H1 (cell line): ENCODE data around the gene IGF1. TPM values are rescaled to one million over a fixed set of nuclear protein-coding genes. Genes with fewer than 3 reads are reported as not detected.
A peak's percentile ranks its signal among the peaks of the same experiment; 100 is the strongest.

Experiments
- CTCF ChIA-PET: fragments of 300-600 bp; sonication (Branson Sonifier 250); formaldehyde crosslinking; loops from one replicate; lab custom pipeline; 2021; ENCODE audit not compliant: partially characterized antibody; lab: Charles Lee
- POLR2A ChIA-PET: fragments of 300-600 bp; sonication (Branson Sonifier 250); formaldehyde crosslinking; loops from one replicate; lab custom pipeline; 2021; ENCODE audit warnings: inconsistent platforms; ENCODE audit not compliant: partially characterized antibody; lab: Charles Lee
- DNase-seq, 2 experiments: peaks; one replicate each; pipeline versions ENCODE4 v3.0.0 to v3.0.0-alpha.2; 2010 to 2022; ENCODE audit warnings: low spot score in 2 of 2, low read depth in 1 of 2, mixed read lengths in 1 of 2
- FAIRE-seq: peaks from 2 replicates; lab custom pipeline; 2011; peaks lifted over from hg19 to GRCh38; lab: Jason Lieb, UNC
- H2AFZ ChIP-seq: 2 replicates; pipeline ENCODE4 v1.8.1; 2012; ENCODE audit warnings: low read length, inconsistent platforms
- H2AK5ac ChIP-seq: 2 replicates; pipeline ENCODE4 v1.6.1; 2013; ENCODE audit warnings: low read depth, low read length
- H2BK120ac ChIP-seq: replicated peaks from 2 replicates; pipeline ENCODE3; 2013; ENCODE audit warnings: low read depth, low read length, inconsistent platforms
- H2BK12ac ChIP-seq: 2 replicates; pipeline ENCODE4 v1.6.1; 2013; ENCODE audit warnings: low read depth, low read length
- H2BK15ac ChIP-seq: 2 replicates; pipeline ENCODE4 v1.6.1; 2013; ENCODE audit warnings: low read length
- H2BK20ac ChIP-seq: 2 replicates; pipeline ENCODE4 v1.6.1; 2013; ENCODE audit warnings: low read length
- H2BK5ac ChIP-seq: 2 replicates; pipeline ENCODE4 v1.6.1; 2013; ENCODE audit warnings: low read depth, low read length
- H3K14ac ChIP-seq: 2 replicates; pipeline ENCODE4 v1.6.1; 2013; ENCODE audit warnings: inconsistent platforms; ENCODE audit not compliant: insufficient read length
- H3K18ac ChIP-seq: 2 replicates; pipeline ENCODE4 v1.6.1; 2013; ENCODE audit warnings: low read length; ENCODE audit errors: extremely low read depth
- H3K23ac ChIP-seq: 2 replicates; pipeline ENCODE4 v1.6.1; 2013; ENCODE audit warnings: inconsistent platforms; ENCODE audit not compliant: insufficient read length
- H3K23me2 ChIP-seq: 2 replicates; pipeline ENCODE4 v1.6.1; 2013; ENCODE audit warnings: low read depth, low read length
- H3K27ac ChIP-seq: 2 replicates; pipeline ENCODE4 v1.6.1; 2011; ENCODE audit warnings: low read depth, low read length, inconsistent platforms
- H3K27me3 ChIP-seq, 4 experiments: replicated peaks in 1 of 4; 1 replicate in 1 of 4; 2 replicates in 3 of 4; pipeline versions ENCODE4 v1.6.1 to v1.8.1; 2011 to 2013; ENCODE audit warnings: low read length in 3 of 4, mild to moderate bottlenecking in 3 of 4, inconsistent platforms in 2 of 4, mixed read lengths in 2 of 4, moderate library complexity in 1 of 4; ENCODE audit not compliant: control insufficient read depth in 3 of 4, insufficient read depth in 3 of 4; ENCODE audit errors: extremely low read depth in 1 of 4
- H3K36me3 ChIP-seq, 4 experiments: 2 replicates each; pipeline versions ENCODE4 v1.6.1 to v1.8.1; 2011 to 2013; ENCODE audit warnings: mild to moderate bottlenecking in 4 of 4, low read length in 3 of 4, moderate library complexity in 2 of 4, control low read depth in 1 of 4, inconsistent platforms in 1 of 4; ENCODE audit not compliant: insufficient read depth in 4 of 4, control insufficient read depth in 2 of 4
- H3K4ac ChIP-seq: replicated peaks from 2 replicates; pipeline ENCODE3; 2013; ENCODE audit warnings: low read length, low read depth, mixed read lengths, inconsistent platforms; ENCODE audit not compliant: insufficient read length
- H3K4me1 ChIP-seq, 4 experiments: replicated peaks in 1 of 4; 1 replicate in 1 of 4; 2 replicates in 3 of 4; pipeline versions ENCODE4 v1.6.1 to v1.8.1; 2011 to 2013; ENCODE audit warnings: low read length in 3 of 4, inconsistent platforms in 2 of 4, mixed read lengths in 1 of 4; ENCODE audit not compliant: insufficient read depth in 4 of 4, control insufficient read depth in 3 of 4
- H3K4me2 ChIP-seq, 2 experiments: 2 replicates each; pipeline versions ENCODE4 v1.6.1 to v1.8.1; 2011 to 2013; ENCODE audit warnings: low read depth in 2 of 2, low read length in 2 of 2, control low read depth in 1 of 2, inconsistent platforms in 1 of 2, mild to moderate bottlenecking in 1 of 2; ENCODE audit not compliant: insufficient read depth in 1 of 2
- H3K4me3 ChIP-seq, 4 experiments: fragments of 200-600, 300-600 bp in 1 of 4; sonication (generic), shearing (Covaris generic), sonication (Bioruptor Twin) in 1 of 4; 2 replicates each; pipeline versions ENCODE4 v1.5.1 to v1.8.1; 2011 to 2016; ENCODE audit warnings: low read length in 4 of 4, low read depth in 3 of 4, control low read depth in 2 of 4, inconsistent platforms in 2 of 4, mild to moderate bottlenecking in 2 of 4, mixed read lengths in 1 of 4, moderate library complexity in 1 of 4; ENCODE audit not compliant: insufficient read depth in 2 of 4; ENCODE audit errors: extremely low read depth in 1 of 4
- H3K56ac ChIP-seq: replicated peaks from 2 replicates; pipeline ENCODE3; 2013; ENCODE audit warnings: low read depth, mild to moderate bottlenecking, mixed read lengths, low read length, inconsistent platforms; ENCODE audit not compliant: insufficient read length
- H3K79me1 ChIP-seq: 2 replicates; pipeline ENCODE4 v1.6.1; 2013; ENCODE audit warnings: low read depth, low read length, control low read depth
- H3K79me2 ChIP-seq, 2 experiments: 2 replicates each; pipeline versions ENCODE4 v1.6.1 to v1.8.1; 2012 to 2013; ENCODE audit warnings: low read length in 2 of 2, mild to moderate bottlenecking in 2 of 2, inconsistent platforms in 1 of 2; ENCODE audit not compliant: insufficient read depth in 2 of 2, control insufficient read depth in 1 of 2
- H3K9ac ChIP-seq, 4 experiments: replicated peaks in 1 of 4; 1 replicate in 1 of 4; 2 replicates in 3 of 4; pipeline versions ENCODE4 v1.6.1 to v1.8.1; 2011 to 2013; ENCODE audit warnings: low read depth in 3 of 4, low read length in 3 of 4, control low read depth in 2 of 4, mild to moderate bottlenecking in 2 of 4, moderate library complexity in 2 of 4, inconsistent platforms in 1 of 4; ENCODE audit errors: extremely low read depth in 1 of 4
- H3K9me3 ChIP-seq, 2 experiments: 2 replicates each; pipeline versions ENCODE4 v1.6.1 to v1.8.1; 2012 to 2013; ENCODE audit warnings: mild to moderate bottlenecking in 2 of 2, moderate library complexity in 2 of 2, control low read depth in 1 of 2, inconsistent platforms in 1 of 2, low read depth in 1 of 2, low read length in 1 of 2, mixed read lengths in 1 of 2; ENCODE audit not compliant: insufficient read depth in 2 of 2
- H4K20me1 ChIP-seq, 2 experiments: replicated peaks in 1 of 2; 2 replicates each; pipeline versions ENCODE3 to v1.8.1; 2011 to 2013; ENCODE audit warnings: inconsistent platforms in 2 of 2, low read length in 2 of 2, mild to moderate bottlenecking in 1 of 2; ENCODE audit not compliant: insufficient read depth in 2 of 2, control insufficient read depth in 1 of 2
- H4K5ac ChIP-seq: 2 replicates; pipeline ENCODE4 v1.6.1; 2013; ENCODE audit warnings: low read length, low read depth, mixed read lengths, inconsistent platforms; ENCODE audit not compliant: insufficient read length
- H4K8ac ChIP-seq: 2 replicates; pipeline ENCODE4 v1.8.0; 2013; ENCODE audit warnings: mild to moderate bottlenecking, moderate library complexity, low read length, inconsistent platforms; ENCODE audit not compliant: insufficient read depth; ENCODE audit errors: extremely low read depth
- H4K91ac ChIP-seq: replicated peaks from 2 replicates; pipeline ENCODE3; 2013; ENCODE audit warnings: low read length, mixed read lengths, inconsistent platforms; ENCODE audit not compliant: insufficient read length
- HDAC2 ChIP-seq, 2 experiments: fragments of 300-600 bp in 1 of 2; sonication (generic) in 1 of 2; IDR thresholded peaks; 2 replicates each; pipeline ENCODE4 v1.6.1; 2011 to 2012; ENCODE audit warnings: low read depth in 2 of 2, low read length in 2 of 2, mild to moderate bottlenecking in 2 of 2, moderate library complexity in 2 of 2, borderline replicate concordance in 1 of 2, inconsistent platforms in 1 of 2
- POLR2AphosphoS5 ChIP-seq: IDR thresholded peaks from 2 replicates; pipeline ENCODE4 v1.6.1; 2011; ENCODE audit warnings: low read depth, low read length
- SIX5 ChIP-seq: IDR thresholded peaks from 2 replicates; pipeline ENCODE4 v1.6.1; 2011; ENCODE audit warnings: mild to moderate bottlenecking, low read depth, low read length
- WGBS, 2 experiments: shearing (Covaris generic) in 1 of 2; methylation state at CpG; one replicate each; pipeline versions ENCODE4 v1.1.6 to v1.1.7; 2013 to 2015; ENCODE audit warnings: low lambda C conversion rate in 2 of 2, mixed read lengths in 2 of 2, inconsistent platforms in 1 of 2, low coverage in 1 of 2, missing lambda C conversion rate in 1 of 2; ENCODE audit not compliant: insufficient replicate concordance in 2 of 2, insufficient coverage in 1 of 2, insufficient read length in 1 of 2; ENCODE audit errors: extremely low coverage in 1 of 2, missing lambda C conversion rate in 1 of 2; 5-methylcytosine and 5-hydroxymethylcytosine counted together
- polyA plus RNA-seq, 7 experiments: library from polyadenylated mRNA; depleted of rRNA in 3 of 7; stranded (reverse) in 5 of 7; unstranded in 2 of 7; fragments of >200 nt in 5 of 7; fragments of 200-250 nt in 2 of 7; gene quantifications; 1 replicate in 5 of 7; 2 replicates in 1 of 7; 4 replicates in 1 of 7; pipeline versions ENCODE4 v1.2.1 to v1.2.3, GENCODE V29; 2011 to 2013; ENCODE audit warnings: missing spikeins in 2 of 7, mixed read lengths in 2 of 7
- total RNA-seq: library from RNA; stranded (reverse); fragmentation: NEBNext Ultra II Directional; extraction: Animal tissue kit (Norgen Biotek cat#: 25700); gene quantifications from 2 replicates; pipeline ENCODE4 v1.2.1, GENCODE V29; 2021
- TF ChIP-seq, protein P1 (sequence below): IDR thresholded peaks from 2 replicates; pipeline ENCODE4 v1.6.1; 2011; ENCODE audit warnings: low read depth, mild to moderate bottlenecking, low read length; ENCODE audit not compliant: insufficient read depth

The IGF1 gene
- total and polyA plus RNA-seq, 2 of the 8 experiments (the other 6 are each of a cell fraction or from before 2014, with no cell fraction given): not detected

DNA sequence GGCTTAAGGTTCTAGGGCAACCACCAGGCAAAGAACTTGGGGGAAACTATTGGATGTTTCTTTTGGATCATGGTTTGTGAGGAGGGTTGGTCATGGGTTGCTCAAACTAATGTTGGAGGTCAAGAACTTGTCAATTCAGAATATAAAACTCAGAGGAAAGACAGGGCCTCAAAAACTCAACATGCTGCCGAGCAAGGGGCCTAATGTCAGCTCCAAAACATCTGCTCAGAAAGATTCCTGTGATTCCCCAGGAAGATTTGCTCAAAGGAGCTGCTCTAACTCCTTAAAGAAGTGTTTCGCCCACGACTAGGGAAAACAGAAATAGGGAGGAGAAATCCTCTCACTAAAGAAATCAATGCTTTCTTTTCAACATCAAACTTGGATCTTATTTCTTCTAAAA lies 3.7 kb upstream of the IGF1 start:
- Histone ChIP-seq H4K91ac (no peak overlapping the region), H3K27ac (no peak overlapping the region), H3K9me3 (no peaks in the 10 kb centered on the region), H3K4me1 (peaks cover 2 to 3% (median 2%) of the 10 kb centered on the region in 4 experiments; a peak in 5 of 7 replicates), H3K36me3 (no peaks in the 10 kb centered on the region), H2AK5ac (no peak overlapping the region), H2BK20ac (no peak overlapping the region), H4K20me1 (no peaks in the 10 kb centered on the region), H2BK120ac (no peak overlapping the region), H3K27me3 (no peaks in the 10 kb centered on the region), H3K4me3 (no peak overlapping the region), H4K5ac (no peak overlapping the region), H4K8ac (no peak overlapping the region), H2BK12ac (no peak overlapping the region), H3K79me1 (no peaks in the 10 kb centered on the region), H3K9ac (no peak overlapping the region), H3K14ac (no peak overlapping the region), H2BK5ac (no peak overlapping the region), H3K23me2 (no peaks in the 10 kb centered on the region), H3K56ac (no peak overlapping the region), H3K79me2 (no peaks in the 10 kb centered on the region), H2BK15ac (no peak overlapping the region), H3K23ac (no peak overlapping the region), H3K18ac (no peak overlapping the region), H3K4me2 (no peak overlapping the region), H3K4ac (no peak overlapping the region), H2AFZ (peak overlapping the region; percentile 98)
- DNase-seq (no peak), FAIRE-seq (no peak)
- 83% methylated on average over 3 of the region's 3 CpGs; no CpG with 5 or more reads in 1 of the 2 experiments for WGBS, 2 experiments
- ChIA-PET POLR2A (no interaction called here), CTCF (interaction anchor here (0.7 to 3.8 kb wide), 35 partner anchors 10 to 927 kb away, joined by 3 to 24 read pairs (median 4); no protein-coding TSS in a partner anchor)
- TF ChIP-seq, protein P1, sequence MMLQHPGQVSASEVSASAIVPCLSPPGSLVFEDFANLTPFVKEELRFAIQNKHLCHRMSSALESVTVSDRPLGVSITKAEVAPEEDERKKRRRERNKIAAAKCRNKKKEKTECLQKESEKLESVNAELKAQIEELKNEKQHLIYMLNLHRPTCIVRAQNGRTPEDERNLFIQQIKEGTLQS: no peak
- TF ChIP-seq HDAC2 (IDR thresholded peaks at IDR 0.05; ENCODE audit: borderline replicate concordance in 1 of 2, low read depth in 2 of 2, low read length in 2 of 2): no peak
- TF ChIP-seq POLR2AphosphoS5: no peak
- no peak for TF ChIP-seq SIX5
